CD8-positive, alpha-beta memory T cell (primary cell): Measurements from ENCODE around the gene HDLBP. TPM values are rescaled to one million over a fixed set of nuclear protein-coding genes. Genes with fewer than 3 reads are reported as not detected.

Experiments
- CTCF ChIA-PET: fragments of 350-600 bp; sonication (Branson Sonifier 250); formaldehyde crosslinking; loops from one replicate; lab custom pipeline; 2021; ENCODE audit warnings: antibody characterized with exemption; lab: Charles Lee
- POLR2A ChIA-PET: fragments of 350-600 bp; sonication (Branson Sonifier 250); formaldehyde crosslinking; loops from one replicate; lab custom pipeline; 2021; ENCODE audit warnings: antibody characterized with exemption; lab: Charles Lee
- DNase-seq, 5 donors: peaks; one replicate each; pipeline versions ENCODE4 v3.0.0 to v3.0.0-alpha.2; 2020 to 2022; ENCODE audit warnings: mixed read lengths in 1 of 5
- H3K27ac ChIP-seq: one replicate; pipeline ENCODE4 v1.7.0; 2013; ENCODE audit warnings: low read depth, mild to moderate bottlenecking, low read length, moderate library complexity
- H3K27me3 ChIP-seq: 2 replicates; pipeline ENCODE4 v1.7.0; 2013; ENCODE audit warnings: low read length, mild to moderate bottlenecking; ENCODE audit not compliant: insufficient read depth, poor library complexity, severe bottlenecking
- H3K36me3 ChIP-seq: 2 replicates; pipeline ENCODE4 v1.7.0; 2013; ENCODE audit warnings: mild to moderate bottlenecking, low read length, moderate library complexity; ENCODE audit not compliant: insufficient read depth
- H3K4me1 ChIP-seq: 2 replicates; pipeline ENCODE4 v1.7.0; 2013; ENCODE audit warnings: mild to moderate bottlenecking, low read length, moderate library complexity; ENCODE audit not compliant: insufficient read depth
- H3K4me3 ChIP-seq: 2 replicates; pipeline ENCODE4 v1.7.0; 2013; ENCODE audit warnings: mild to moderate bottlenecking, low read length
- H3K9me3 ChIP-seq: 2 replicates; pipeline ENCODE4 v1.7.0; 2013; ENCODE audit warnings: mild to moderate bottlenecking, low read length
- H3K27ac Mint-ChIP-seq, 8 donors: one replicate each; pipeline ENCODE4 v1.8.0; 2020 to 2021; ENCODE audit warnings: mixed read lengths in 8 of 8, mild to moderate bottlenecking in 6 of 8, inconsistent platforms in 3 of 8, moderate library complexity in 3 of 8
- H3K27me3 Mint-ChIP-seq, 2 donors: one replicate each; pipeline ENCODE4 v1.8.0; 2020 to 2021; ENCODE audit warnings: mixed read lengths in 2 of 2, mild to moderate bottlenecking in 1 of 2, moderate library complexity in 1 of 2
- H3K36me3 Mint-ChIP-seq, 3 donors: one replicate each; pipeline ENCODE4 v1.8.0; 2020 to 2021; ENCODE audit warnings: mixed read lengths in 3 of 3, inconsistent platforms in 1 of 3, mild to moderate bottlenecking in 1 of 3
- H3K4me1 Mint-ChIP-seq, 3 donors: one replicate each; pipeline ENCODE4 v1.8.0; 2020 to 2021; ENCODE audit warnings: mixed read lengths in 3 of 3, inconsistent platforms in 1 of 3, mild to moderate bottlenecking in 1 of 3
- H3K4me3 Mint-ChIP-seq, 7 donors: one replicate each; pipeline ENCODE4 v1.8.0; 2020 to 2021; ENCODE audit warnings: mixed read lengths in 7 of 7, mild to moderate bottlenecking in 6 of 7, moderate library complexity in 4 of 7, inconsistent platforms in 2 of 7
- H3K9me3 Mint-ChIP-seq, 5 donors: one replicate each; pipeline ENCODE4 v1.8.0; 2020 to 2022; ENCODE audit warnings: mixed read lengths in 5 of 5, mild to moderate bottlenecking in 3 of 5, moderate library complexity in 2 of 5, inconsistent platforms in 1 of 5
- polyA plus RNA-seq: library from polyadenylated mRNA; unstranded; fragments of 300-500 nt; fragmentation: Illumina TruSeq; gene quantifications from one replicate; pipeline ENCODE4 v1.2.3, GENCODE V29; 2021
- total RNA-seq, 2 experiments: library from RNA; stranded (reverse); gene quantifications; one replicate each; pipeline ENCODE4 v1.2.3, GENCODE V29; 2021

HDLBP gene
- total and polyA plus RNA-seq, 3 experiments from 2014 or later = 70.0 to 313 (median 307) TPM

DNA sequence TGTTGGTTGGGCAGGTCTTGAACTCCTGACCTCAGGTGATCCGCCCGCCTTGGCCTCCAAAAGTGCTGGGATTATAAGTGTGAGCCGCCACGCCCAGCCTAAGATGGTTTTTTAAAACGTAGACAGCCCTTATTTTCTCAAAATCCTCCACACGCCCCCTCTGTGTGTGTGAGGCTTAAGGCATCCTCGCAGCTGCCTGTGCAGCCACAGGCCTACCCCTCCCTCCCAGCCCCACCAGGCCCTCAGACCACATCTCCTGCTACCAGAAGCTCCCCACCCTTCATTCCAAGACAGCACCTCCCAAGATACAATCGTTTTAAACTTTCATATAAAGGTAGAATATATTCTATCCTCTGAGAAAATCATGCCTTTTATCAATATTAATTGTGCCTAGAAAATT lies 122.2 kb downstream of the HDLBP start:
- POLR2A ChIA-PET = no interaction called here
- Mint-ChIP-seq H3K4me3 (no peak overlapping the region), H3K27me3 (no peaks in the 10 kb centered on the region), H3K4me1 (no peaks in the 10 kb centered on the region), H3K9me3 (no peaks in the 10 kb centered on the region), H3K36me3 (no peaks in the 10 kb centered on the region), H3K27ac (peak overlapping the region in 1 of 8 donors; percentile 4)
- H3K4me1 ChIP-seq = no peaks in the 10 kb centered on the region
- no peak overlapping the region for H3K4me3 ChIP-seq
- no peak overlapping the region for H3K27ac ChIP-seq
- no peaks in the 10 kb centered on the region for H3K9me3 ChIP-seq
- no peaks in the 10 kb centered on the region for H3K36me3 ChIP-seq
- no peak for DNase-seq
- CTCF ChIA-PET = interaction anchor here (0.7 kb wide), 1 partner anchor 116 kb away, joined by 3 read pairs; no protein-coding TSS in a partner anchor
- no peaks in the 10 kb centered on the region for H3K27me3 ChIP-seq

DNA sequence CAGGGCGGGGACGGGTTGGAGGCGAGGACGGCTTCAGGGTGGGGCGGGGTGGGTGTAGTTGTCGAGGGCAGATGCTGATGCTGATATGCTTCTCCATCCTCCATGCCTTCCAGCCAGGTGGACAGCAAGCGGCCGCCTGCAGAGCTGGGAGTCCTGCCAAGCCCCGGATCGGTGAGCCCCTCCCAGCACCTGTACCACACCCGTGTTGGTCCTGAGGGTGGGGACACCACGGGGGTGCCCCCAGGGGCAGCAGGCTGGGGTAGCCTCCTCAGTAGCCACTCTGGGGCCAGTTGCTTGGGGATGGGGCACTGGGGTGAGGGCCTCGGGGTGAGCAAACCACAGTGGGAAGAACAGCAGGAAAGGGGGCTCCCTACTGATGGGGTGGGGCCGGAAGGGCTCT lies 124.4 kb downstream of the HDLBP start:
- ChIA-PET POLR2A (no interaction called here), CTCF (no interaction called here)
- Histone ChIP-seq H3K9me3 (no peaks in the 10 kb centered on the region), H3K27ac (no peak overlapping the region), H3K4me3 (no peak overlapping the region), H3K27me3 (no peaks in the 10 kb centered on the region), H3K36me3 (no peaks in the 10 kb centered on the region), H3K4me1 (no peaks in the 10 kb centered on the region)
- no peak for DNase-seq
- Mint-ChIP-seq H3K27me3 (no peaks in the 10 kb centered on the region), H3K36me3 (no peaks in the 10 kb centered on the region), H3K9me3 (no peaks in the 10 kb centered on the region), H3K4me1 (no peaks in the 10 kb centered on the region), H3K4me3 (no peak overlapping the region), H3K27ac (no peak overlapping the region)

- Mint-ChIP-seq H3K27me3 (no peaks in the 10 kb centered on the region), H3K9me3 (no peaks in the 10 kb centered on the region), H3K27ac (no peak overlapping the region), H3K4me1 (no peaks in the 10 kb centered on the region), H3K4me3 (no peak overlapping the region), H3K36me3 (no peaks in the 10 kb centered on the region)
- ChIA-PET POLR2A (no interaction called here), CTCF (no interaction called here)
- H3K9me3 ChIP-seq = no peaks in the 10 kb centered on the region
- H3K27ac ChIP-seq = no peak overlapping the region
- H3K36me3 ChIP-seq = no peaks in the 10 kb centered on the region
- H3K27me3 ChIP-seq = no peaks in the 10 kb centered on the region
- no peak for DNase-seq
- H3K4me3 ChIP-seq = no peak overlapping the region
- no peaks in the 10 kb centered on the region for H3K4me1 ChIP-seq
Observed at GRCh38 chr2:241190291-241190981, 125.0 kb downstream of the HDLBP start.

- ChIA-PET CTCF (no interaction called here), POLR2A (no interaction called here)
- Histone ChIP-seq H3K9me3 (no peaks in the 10 kb centered on the region), H3K27me3 (no peaks in the 10 kb centered on the region), H3K4me3 (no peak overlapping the region), H3K27ac (no peak overlapping the region), H3K36me3 (no peaks in the 10 kb centered on the region), H3K4me1 (no peaks in the 10 kb centered on the region)
- H3K27ac Mint-ChIP-seq = no peak overlapping the region
- no peak overlapping the region for H3K4me3 Mint-ChIP-seq
- H3K27me3 Mint-ChIP-seq = no peaks in the 10 kb centered on the region
- DNase-seq = no peak
- H3K9me3 Mint-ChIP-seq = no peaks in the 10 kb centered on the region
- H3K36me3 Mint-ChIP-seq = peaks cover 0 to 2% (median 0%) of the 10 kb centered on the region in 3 donors
- H3K4me1 Mint-ChIP-seq = no peaks in the 10 kb centered on the region
Observed at GRCh38 chr2:241189856-241190201, 125.6 kb downstream of the HDLBP start.

- H3K36me3 Mint-ChIP-seq = peaks cover 0 to 2% (median 2%) of the 10 kb centered on the region in 3 donors
- ChIA-PET CTCF (no interaction called here), POLR2A (no interaction called here)
- H3K4me1 Mint-ChIP-seq = no peaks in the 10 kb centered on the region
- Histone ChIP-seq H3K27me3 (no peaks in the 10 kb centered on the region), H3K27ac (no peak overlapping the region), H3K36me3 (no peaks in the 10 kb centered on the region), H3K9me3 (no peaks in the 10 kb centered on the region), H3K4me3 (no peak overlapping the region), H3K4me1 (no peaks in the 10 kb centered on the region)
- no peak overlapping the region for H3K4me3 Mint-ChIP-seq
- DNase-seq = no peak
- H3K27me3 Mint-ChIP-seq = no peaks in the 10 kb centered on the region
- no peaks in the 10 kb centered on the region for H3K9me3 Mint-ChIP-seq
- no peak overlapping the region for H3K27ac Mint-ChIP-seq
Observed at GRCh38 chr2:241189093-241189855, 126.2 kb downstream of the HDLBP start.

DNA sequence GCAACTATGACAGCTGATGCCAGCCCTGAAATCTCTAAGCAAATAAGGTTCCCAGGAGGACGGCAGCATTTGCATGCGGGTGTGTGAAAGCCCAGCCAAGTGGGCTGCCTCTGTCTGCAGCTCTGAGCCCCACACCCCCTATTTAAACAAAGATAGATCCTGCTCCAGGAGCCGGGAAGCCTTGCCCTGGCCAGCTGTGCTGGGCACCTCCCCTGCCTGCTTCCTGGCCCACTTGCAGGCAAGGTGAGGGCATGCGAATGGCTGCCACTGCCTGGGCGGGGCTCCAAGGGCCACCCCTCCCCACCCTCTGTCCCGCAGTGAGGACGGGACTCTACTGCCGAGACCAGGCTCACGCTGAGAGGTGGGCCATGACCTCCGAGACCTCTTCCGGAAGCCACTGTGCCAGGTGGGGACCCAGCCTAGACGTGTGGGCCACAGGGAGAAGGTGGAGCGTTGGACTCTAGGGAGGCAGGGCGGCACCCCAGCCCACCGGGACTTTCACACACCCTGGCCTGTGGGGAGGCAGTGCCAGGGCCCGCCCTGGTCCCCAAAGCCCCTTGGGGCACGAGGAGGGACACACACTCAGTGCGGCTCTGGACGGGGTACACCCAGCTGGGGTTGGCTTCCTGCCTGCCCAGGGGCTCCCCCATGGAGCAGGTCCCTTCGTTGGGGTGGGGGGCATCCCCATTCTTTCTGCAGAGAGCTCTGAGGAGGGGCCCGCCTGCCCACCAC lies 126.9 kb downstream of the HDLBP start, which contains the start of gene ANO7:
Gene ANO7 (plus strand): TSS at position 317 of the 732 bp plus-strand sequence. CDS start 1,387 bp downstream, outside the sequence.
- no peaks in the 10 kb centered on the region for H3K9me3 Mint-ChIP-seq
- peaks cover 0 to 5% (median 2%) of the 10 kb centered on the region in 3 donors for H3K36me3 Mint-ChIP-seq
- Histone ChIP-seq H3K36me3 (no peaks in the 10 kb centered on the region), H3K4me3 (no peak within 1 kb of the TSS), H3K27me3 (no peaks in the 10 kb centered on the region), H3K9me3 (no peaks in the 10 kb centered on the region), H3K27ac (no peak within 1 kb of the TSS), H3K4me1 (no peaks in the 10 kb centered on the region)
- no peak for DNase-seq
- H3K4me1 Mint-ChIP-seq = no peaks in the 10 kb centered on the region
- H3K4me3 Mint-ChIP-seq = no peak within 1 kb of the TSS
- no peaks in the 10 kb centered on the region for H3K27me3 Mint-ChIP-seq
- CTCF ChIA-PET = no interaction called here
- no peak within 1 kb of the TSS for H3K27ac Mint-ChIP-seq
- POLR2A ChIA-PET = no interaction called here

GRCh38 chr2:241187918-241188234 lies 127.6 kb downstream of the HDLBP start:
- POLR2A ChIA-PET = no interaction called here
- CTCF ChIA-PET = interaction anchor here (1.4 kb wide), 1 partner anchor 10 kb away, joined by 3 read pairs; no protein-coding TSS in a partner anchor
- no peak overlapping the region for H3K27ac ChIP-seq
- no peaks in the 10 kb centered on the region for H3K27me3 Mint-ChIP-seq
- no peaks in the 10 kb centered on the region for H3K4me1 ChIP-seq
- H3K9me3 ChIP-seq = no peaks in the 10 kb centered on the region
- H3K4me3 Mint-ChIP-seq = no peak overlapping the region
- peaks cover 0 to 9% (median 2%) of the 10 kb centered on the region in 3 donors for H3K36me3 Mint-ChIP-seq
- no peaks in the 10 kb centered on the region for H3K9me3 Mint-ChIP-seq
- no peaks in the 10 kb centered on the region for H3K4me1 Mint-ChIP-seq
- no peak overlapping the region for H3K27ac Mint-ChIP-seq
- no peak for DNase-seq
- H3K27me3 ChIP-seq = no peaks in the 10 kb centered on the region
- H3K4me3 ChIP-seq = no peak overlapping the region
- no peaks in the 10 kb centered on the region for H3K36me3 ChIP-seq
